Heart left ventricle (tissue), 16 donors: ENCODE results near the gene NRGN. TPM values are rescaled to one million over a fixed set of nuclear protein-coding genes. Genes with fewer than 3 reads are reported as not detected.

ENCODE experiments used
- ATAC-seq, 4 donors: fragments of 200-7000 bp; cut with Tn5 transposase; one replicate each; pipeline ENCODE4 v1.9.1; 2020 to 2022; ENCODE audit warnings: moderate library complexity in 4 of 4, mild to moderate bottlenecking in 3 of 4, moderate number of reproducible peaks in 1 of 4
- DNase-seq, 5 donors: peaks; one replicate each; pipeline ENCODE4 v3.0.0-alpha.2; 2020
- H3K27ac ChIP-seq, 12 donors: fragments of 200-600 bp; sonication (generic) in 4 of 12; one replicate each; pipeline versions ENCODE4 v1.5.0 to v1.8.0; 2016 to 2022; ENCODE audit warnings: mild to moderate bottlenecking in 2 of 12
- H3K27me3 ChIP-seq, 9 donors: fragments of 200-600 bp; sonication (generic) in 2 of 9; one replicate each; pipeline versions ENCODE4 v1.5.1 to v1.8.0; 2016 to 2022; ENCODE audit warnings: mild to moderate bottlenecking in 3 of 9
- H3K36me3 ChIP-seq, 9 donors: fragments of 200-600 bp; sonication (generic) in 2 of 9; one replicate each; pipeline versions ENCODE4 v1.5.0 to v1.8.0; 2018 to 2022; ENCODE audit warnings: mild to moderate bottlenecking in 2 of 9
- H3K4me1 ChIP-seq, 12 donors: fragments of 200-600 bp; sonication (generic) in 4 of 12; one replicate each; pipeline versions ENCODE4 v1.5.0 to v1.8.0; 2016 to 2022; ENCODE audit warnings: mild to moderate bottlenecking in 3 of 12
- H3K4me3 ChIP-seq, 12 donors: fragments of 200-600 bp; sonication (generic) in 4 of 12; one replicate each; pipeline versions ENCODE4 v1.5.0 to v1.8.0; 2017 to 2022; ENCODE audit warnings: mild to moderate bottlenecking in 9 of 12, moderate library complexity in 4 of 12
- H3K9me3 ChIP-seq, 12 donors: fragments of 200-600 bp; sonication (generic) in 4 of 12; one replicate each; pipeline versions ENCODE4 v1.5.0 to v1.8.0; 2016 to 2022; ENCODE audit warnings: mild to moderate bottlenecking in 1 of 12
- CTCF ChIP-seq, 12 donors: fragments of 200-600 bp; sonication (generic) in 4 of 12; IDR thresholded peaks; one replicate each; pipeline versions ENCODE4 v1.5.0 to v1.8.0; 2018 to 2022; ENCODE audit warnings: antibody characterized with exemption in 12 of 12, mild to moderate bottlenecking in 5 of 12
- POLR2A ChIP-seq, 2 donors: fragments of 450-650 bp; IDR thresholded peaks; one replicate each; pipeline ENCODE4 v1.6.1; 2017; ENCODE audit warnings: antibody characterized with exemption in 2 of 2, mild to moderate bottlenecking in 2 of 2, moderate library complexity in 2 of 2
- WGBS, 4 donors: extraction: QIAGEN DNeasy Blood & Tissue Kit in 2 of 4; methylation state at CpG; one replicate each; pipeline versions ENCODE4 v1.1.5 to v1.1.7; 2013 to 2018; 5-methylcytosine and 5-hydroxymethylcytosine counted together
- intact Hi-C, 10 donors: fragments of 100-400 bp; cut with DNase I; formaldehyde crosslinking; loops; one replicate each; pipeline versions ENCODE4 v1.11.1 to v1.14.2; 2022
- polyA plus RNA-seq, 2 donors: library from polyadenylated mRNA; stranded (reverse); fragments of 200-250 nt; gene quantifications; one replicate each; pipeline ENCODE4 v1.2.3, GENCODE V29; 2013
- total RNA-seq, 9 donors: library from RNA; depleted of rRNA in 2 of 9; stranded (reverse); fragments of >200 nt in 2 of 9; fragmentation: NEBNext Ultra II Directional in 3 of 9; extraction: Animal tissue kit (Norgen Biotek cat#: 25700) in 3 of 9; gene quantifications; one replicate each; pipeline versions ENCODE4 v1.1.0 to v1.2.4, GENCODE V29; 2016 to 2023
- donor health status: ischemic (EF 13 %, LVEDD 7.1; RV severe dilation, severe dysfunction).
- donor health status: healthy with polysubstance abuse.
- donor health status: DM: no; HTN: yes; CAD: no.
- donor health status: DM: no; HTN: no; CAD: no.
- donor health status: ischemic (EF 25% LVEDD 6.9; RV normal size, moderate dysfunction).
- donor health status: ischemic (EF 25% LVEDD 5.7; RV mildly dilated, moderate dysfunction).
- donor health status: healthy.
- donor health status: DM: yes; HTN: yes; CAD: no.
- donor health status: ischemic (EF 35%, LVEDD 5.7; RV mildly dilated, moderate dysfunction).
- donor health status: nonischemic (EF 11% LVEDD 7.7; RV severe dilation, severe dysfunction).
- donor health status: DM: yes; HTN: yes; CAD: no.
- donor health status: PGD.
- donor health status: ischemic (EF 29% LVEDD 5.4; RV normal size, mild dysfunction).
- donor health status: nonischemic (EF 23%, LVEDD 6.1; RV moderate dilation, normal function).

The NRGN gene
- total and polyA plus RNA-seq, 11 donors: 1.2 to 13.8 (median 4.0) TPM

DNA sequence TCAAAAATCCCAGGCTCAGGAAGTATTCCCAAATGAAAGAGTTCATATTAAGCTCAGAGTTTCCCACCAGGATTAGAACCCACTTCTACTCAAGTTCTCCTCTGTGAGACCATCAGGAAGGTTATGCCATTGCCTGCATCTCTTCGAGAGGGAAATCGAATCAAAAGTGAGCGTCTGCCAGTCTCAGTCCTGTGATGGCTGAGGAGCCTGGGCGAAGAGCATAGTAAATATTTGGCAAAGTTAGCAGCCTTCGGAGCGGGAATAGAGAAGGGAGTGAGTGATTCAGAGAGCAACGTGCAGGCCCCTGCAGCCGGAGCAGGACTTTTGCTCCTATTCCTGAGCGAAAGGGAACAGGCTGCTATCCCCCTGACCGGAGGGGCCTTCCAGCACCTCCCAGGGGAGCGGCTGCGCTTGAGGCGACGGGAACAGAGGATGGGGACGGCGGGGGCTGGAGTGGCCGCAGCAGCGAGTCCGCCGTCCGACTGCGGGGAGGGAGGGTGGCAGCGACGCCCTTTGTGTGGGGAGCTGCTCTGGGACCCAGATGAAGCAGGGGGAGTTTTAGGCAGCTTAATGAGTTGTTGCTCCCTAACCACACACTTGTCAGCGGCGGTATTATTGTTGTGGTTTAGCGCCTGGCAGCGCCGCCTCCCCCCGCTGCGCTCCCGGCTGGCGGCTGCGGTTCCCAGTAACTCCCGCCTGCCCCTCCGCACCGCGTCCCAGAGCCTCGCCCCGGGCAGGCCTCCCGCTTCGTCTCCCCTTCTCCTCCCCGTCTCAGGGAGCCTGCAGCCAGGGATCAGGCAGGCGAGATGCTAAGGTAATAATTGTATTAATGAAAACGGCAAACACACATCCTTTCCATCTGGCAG is 21.7 kb upstream of the NRGN start:
- peaks cover 0 to 48% (median 25%) of the 10 kb centered on the region in 9 donors for H3K27me3 ChIP-seq
- WGBS, 4 donors: 0 to 1% (median 1%) methylated on average over 33 to 45 of the region's 45 CpGs

DNA sequence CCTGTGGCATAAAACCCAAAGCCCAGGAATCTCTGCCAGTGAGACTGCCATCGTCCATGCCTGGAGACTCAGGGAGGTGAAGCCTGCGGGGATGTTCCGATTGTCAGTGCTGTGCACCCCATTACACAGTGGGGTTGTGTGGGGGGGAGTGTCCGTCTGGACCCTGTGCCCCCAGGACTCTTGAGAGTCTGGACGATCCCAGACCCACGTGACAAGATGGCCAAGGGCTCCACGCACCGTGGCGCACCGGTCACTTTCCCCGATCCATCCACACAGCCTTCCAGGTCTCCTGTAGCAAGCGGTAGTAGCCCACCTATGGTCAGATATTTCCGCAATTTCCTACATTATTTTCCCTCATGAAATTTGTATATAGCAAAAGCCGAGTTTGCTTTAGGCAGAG is 20.9 kb upstream of the NRGN start:
- no peak for ATAC-seq
- Histone ChIP-seq H3K4me3 (peak overlapping the region in 4 of 12 donors; percentile 50 to 58 (median 52)), H3K27ac (peak overlapping the region in 3 of 12 donors; percentile 29 to 62 (median 61)), H3K4me1 (peaks cover 0 to 32% (median 13%) of the 10 kb centered on the region in 12 donors), H3K27me3 (peaks cover 0 to 52% (median 24%) of the 10 kb centered on the region in 9 donors), H3K36me3 (no peaks in the 10 kb centered on the region), H3K9me3 (no peaks in the 10 kb centered on the region)
- TF ChIP-seq POLR2A (IDR thresholded peaks at IDR 0.05): no peak
- TF ChIP-seq CTCF (IDR thresholded peaks at IDR 0.05): no peak
- intact Hi-C loops: loop anchor here in 4 of 10 donors (2.0 to 5.0 kb wide), 2 partner anchors 42 to 44 kb away; no protein-coding TSS in a partner anchor
- no peak for DNase-seq
- 41 to 73% (median 61%) methylated on average over 11 to 14 of the region's 14 CpGs for WGBS, 4 donors

More for the DNA sequence above, 21.7 kb upstream of the NRGN start:
- TF ChIP-seq CTCF (IDR thresholded peaks at IDR 0.05): no peak
- TF ChIP-seq POLR2A (IDR thresholded peaks at IDR 0.05): no peak
- no peaks in the 10 kb centered on the region for H3K9me3 ChIP-seq
- ATAC-seq: peak; percentile 48 to 72 (median 60)
- H3K4me1 ChIP-seq: peaks cover 0 to 32% (median 13%) of the 10 kb centered on the region in 12 donors
- intact Hi-C loops: loop anchor here in 4 of 10 donors (2.0 to 5.0 kb wide), 3 partner anchors 41 to 45 kb away; partner anchors contain the start of gene ESAM (in 1 of the 4)
- no peaks in the 10 kb centered on the region for H3K36me3 ChIP-seq
- peak in 4 of 5 donors; percentile 38 to 81 (median 64) for DNase-seq
- peak overlapping the region; percentile 3 to 58 (median 49) for H3K4me3 ChIP-seq
- peak overlapping the region in 11 of 12 donors; percentile 8 to 74 (median 31) for H3K27ac ChIP-seq

DNA sequence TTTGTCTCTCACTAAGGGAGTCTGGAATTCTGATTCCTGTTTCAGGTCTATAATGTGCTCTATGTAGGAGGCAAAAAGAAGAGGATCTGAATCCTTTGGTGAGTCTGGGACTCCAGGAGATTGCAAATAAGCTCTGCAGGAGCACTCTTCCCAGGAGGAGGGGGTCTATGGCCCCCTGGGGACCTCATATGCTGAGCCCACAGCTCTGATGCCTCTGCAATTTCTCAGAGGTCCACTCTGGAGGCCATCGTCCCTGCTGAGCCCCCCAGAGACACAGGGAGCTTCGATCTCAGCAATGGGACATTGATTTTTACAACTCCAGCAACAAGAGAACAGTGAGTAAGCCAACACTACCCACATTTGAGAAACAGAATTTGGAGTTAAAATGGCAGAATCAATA is 20.2 kb upstream of the NRGN start:
- Histone ChIP-seq H3K27ac (no peak overlapping the region), H3K27me3 (peaks cover 0 to 52% (median 22%) of the 10 kb centered on the region in 9 donors), H3K4me3 (no peak overlapping the region), H3K9me3 (no peaks in the 10 kb centered on the region), H3K4me1 (peaks cover 0 to 34% (median 13%) of the 10 kb centered on the region in 12 donors), H3K36me3 (no peaks in the 10 kb centered on the region)
- 39 to 52% (median 43%) methylated on average over 2 of the region's 2 CpGs for WGBS, 4 donors
- ATAC-seq (no peak), DNase-seq (no peak)
- TF ChIP-seq POLR2A (IDR thresholded peaks at IDR 0.05) (no peak), CTCF (IDR thresholded peaks at IDR 0.05) (no peak)
- intact Hi-C loops: loop anchor here in 4 of 10 donors (2.0 to 5.0 kb wide), 2 partner anchors 42 to 45 kb away; no protein-coding TSS in a partner anchor

GRCh38 chr11:124722176-124722575 is 17.6 kb upstream of the NRGN start:
- Histone ChIP-seq H3K36me3 (no peaks in the 10 kb centered on the region), H3K4me3 (no peak overlapping the region), H3K4me1 (peaks cover 6 to 45% (median 26%) of the 10 kb centered on the region in 12 donors), H3K9me3 (no peaks in the 10 kb centered on the region), H3K27me3 (peaks cover 0 to 42% (median 22%) of the 10 kb centered on the region in 9 donors), H3K27ac (no peak overlapping the region)
- 21 to 30% (median 26%) methylated on average over 6 of the region's 6 CpGs for WGBS, 4 donors
- no peak for ATAC-seq
- TF ChIP-seq POLR2A (IDR thresholded peaks at IDR 0.05): no peak
- TF ChIP-seq CTCF (IDR thresholded peaks at IDR 0.05): no peak
- no peak for DNase-seq
- intact Hi-C loops: no loop called here
